GM21723 (cell line): ENCODE results near the gene UBE2E1.
"Not testable (repeated sequence)": the region's sequence is repeated elsewhere in the genome, so short reads cannot be mapped to it uniquely, and the experiment has no call there.

ENCODE experiments used
- ATAC-seq: cut with Tn5 transposase; IDR thresholded peaks from one replicate; pipeline ENCODE4 v1.9.1; 2021; ENCODE audit warnings: mild to moderate bottlenecking, moderate library complexity; ENCODE audit not compliant: unreplicated experiment

The UBE2E1 gene

GRCh38 chr3:23843869-23844268, 38.1 kb downstream of the UBE2E1 start:
- ATAC-seq, result no peak

- no peak for ATAC-seq
Observed at GRCh38 chr3:23845326-23846216, 39.8 kb downstream of the UBE2E1 start.

DNA sequence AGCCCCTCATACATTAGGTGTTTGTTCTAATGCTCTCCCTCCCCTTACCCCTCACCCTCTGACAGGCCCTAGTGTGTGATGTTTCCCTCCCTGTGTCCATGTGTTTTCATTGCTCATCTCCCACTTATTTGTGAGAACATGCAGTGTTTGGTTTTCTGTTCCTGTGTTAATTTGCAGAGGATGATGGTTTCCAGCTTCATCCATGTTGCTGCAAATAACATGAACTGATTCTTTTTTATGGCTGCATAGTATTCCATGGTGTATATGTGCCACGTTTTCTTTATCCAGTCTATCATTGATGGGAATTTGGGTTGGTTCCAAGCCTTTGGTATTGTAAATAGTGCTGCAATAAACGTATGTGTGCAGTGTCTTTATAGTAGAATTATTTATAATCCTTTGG, 43.7 kb downstream of the UBE2E1 start:
- not testable (repeated sequence) for ATAC-seq

DNA sequence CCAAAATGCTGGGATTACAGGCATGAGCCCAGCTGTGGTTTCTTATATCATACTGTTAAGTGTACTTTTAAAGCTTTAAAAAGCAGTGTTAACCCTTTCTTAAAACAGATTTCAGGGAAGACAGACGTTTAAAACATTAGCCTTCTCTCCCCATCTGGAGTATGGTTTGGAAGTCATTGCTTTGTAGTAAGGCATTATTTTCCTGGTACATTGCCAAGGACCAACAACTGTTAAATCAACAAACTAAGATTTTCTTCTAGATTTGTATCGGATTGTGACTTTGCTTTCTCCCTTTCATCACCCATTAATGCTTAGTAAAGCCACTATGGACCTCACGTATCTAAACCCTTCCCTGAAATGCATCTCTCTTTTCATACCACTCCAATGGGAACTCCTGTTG, 50.5 kb downstream of the UBE2E1 start:
- no peak for ATAC-seq

GRCh38 chr3:23859012-23859743, 53.4 kb downstream of the UBE2E1 start:
- no peak for ATAC-seq

DNA sequence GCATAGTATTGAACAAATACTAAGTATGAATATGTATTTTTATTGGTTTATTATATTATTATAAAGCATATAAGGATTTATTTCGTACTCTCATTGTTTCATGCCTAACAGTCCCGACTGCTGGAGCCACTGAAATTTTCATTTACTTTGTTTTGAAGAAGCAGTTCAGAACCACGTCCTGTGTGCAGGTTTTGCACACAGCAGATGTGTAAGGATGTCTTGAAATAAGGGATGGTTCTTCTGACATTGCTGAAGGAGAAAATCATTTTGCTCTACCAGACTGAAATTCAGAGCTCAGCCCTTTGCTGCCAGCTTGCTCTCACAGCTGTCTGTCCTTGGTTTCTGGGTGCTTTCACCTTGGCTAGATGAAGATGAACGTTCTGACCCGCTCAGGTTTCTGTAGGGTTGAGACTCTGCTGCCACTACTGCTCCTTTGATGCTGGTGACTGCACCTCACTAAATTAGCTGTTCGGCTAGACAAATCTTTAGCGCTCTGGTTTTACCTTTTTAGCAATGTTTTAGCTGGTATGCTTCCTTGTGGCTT, 54.2 kb downstream of the UBE2E1 start:
- ATAC-seq, result no peak

DNA sequence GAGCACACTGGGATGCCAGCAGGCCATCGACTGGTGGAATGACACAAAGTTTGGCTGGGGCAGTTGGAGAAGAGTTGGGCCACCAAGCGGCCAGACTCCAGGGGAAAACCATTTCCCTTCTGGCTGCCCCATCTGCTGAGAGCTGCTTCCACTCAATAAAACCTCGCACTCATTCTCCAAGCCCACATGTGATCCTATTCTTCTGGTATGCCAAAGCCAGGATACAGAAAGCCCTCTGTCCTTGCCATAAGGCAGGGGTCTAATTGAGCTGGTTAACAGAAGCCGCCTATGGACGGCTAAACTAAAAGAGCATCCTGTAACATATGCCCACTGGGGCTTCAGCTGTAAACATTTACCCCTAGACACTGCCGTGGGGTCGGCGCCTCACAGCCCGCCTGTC, 55.9 kb downstream of the UBE2E1 start:
- ATAC-seq, result no peak

DNA sequence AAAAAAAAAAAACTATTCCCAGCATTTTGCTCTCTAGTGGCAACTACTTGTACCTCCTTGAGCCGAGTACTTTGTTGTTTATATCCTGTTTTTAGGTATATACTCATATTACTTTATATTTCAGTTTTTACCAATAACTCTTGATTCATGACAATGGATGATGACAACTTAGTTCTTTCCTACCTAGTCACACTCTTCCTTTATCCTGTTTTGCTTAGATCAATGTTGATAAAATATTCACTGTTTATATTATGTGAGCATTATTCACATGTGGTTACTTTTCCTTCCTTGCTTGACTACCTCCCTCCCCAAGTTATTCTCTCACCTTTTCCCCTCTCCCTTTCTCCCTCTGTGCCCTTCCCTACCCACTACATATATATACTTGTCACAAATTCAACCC, 57.3 kb downstream of the UBE2E1 start:
- ATAC-seq, result no peak

DNA sequence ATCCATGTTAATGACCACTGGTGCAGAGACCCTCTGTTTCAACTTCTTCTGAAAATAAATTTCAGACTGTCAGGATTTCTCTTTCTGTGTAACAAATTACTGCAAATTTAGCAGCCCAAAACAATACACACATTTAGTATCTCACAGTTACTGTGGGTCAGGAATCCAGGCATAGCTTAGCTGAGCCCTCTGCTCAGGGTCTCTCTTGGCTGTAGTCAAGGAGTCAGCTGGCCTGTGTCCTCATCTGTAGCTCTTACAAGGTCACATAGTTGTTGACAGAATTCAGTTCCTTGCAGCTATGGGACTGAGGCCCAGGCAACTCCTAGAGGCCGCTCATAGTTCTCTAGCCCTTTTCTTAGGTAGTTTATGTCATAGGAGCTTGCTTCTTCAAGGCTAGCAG, 59.2 kb downstream of the UBE2E1 start:
- ATAC-seq, result no peak

- ATAC-seq, result peak; percentile 84
Observed at GRCh38 chr3:23865595-23866396, 60.0 kb downstream of the UBE2E1 start.

GRCh38 chr3:23867400-23867799, 61.6 kb downstream of the UBE2E1 start:
- no peak for ATAC-seq

DNA sequence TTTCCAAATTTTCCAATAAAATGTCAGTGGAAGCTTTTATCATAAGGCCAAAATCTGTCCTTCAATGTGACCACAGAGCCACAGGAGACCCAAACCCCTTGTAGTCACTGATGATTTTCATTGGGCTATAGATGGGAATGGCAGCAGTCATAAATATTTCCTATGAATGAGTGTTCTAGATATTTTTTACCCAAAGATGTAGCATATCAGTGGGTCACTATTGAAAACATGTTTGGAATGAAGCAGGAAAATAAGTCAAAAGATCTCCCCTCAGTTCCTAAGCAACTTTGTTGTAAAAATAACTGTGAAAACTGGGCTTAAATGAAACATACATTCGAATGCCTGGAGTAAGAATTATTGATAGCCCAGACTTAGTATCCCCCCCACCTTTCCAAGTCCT, 62.1 kb downstream of the UBE2E1 start:
- no peak for ATAC-seq

DNA sequence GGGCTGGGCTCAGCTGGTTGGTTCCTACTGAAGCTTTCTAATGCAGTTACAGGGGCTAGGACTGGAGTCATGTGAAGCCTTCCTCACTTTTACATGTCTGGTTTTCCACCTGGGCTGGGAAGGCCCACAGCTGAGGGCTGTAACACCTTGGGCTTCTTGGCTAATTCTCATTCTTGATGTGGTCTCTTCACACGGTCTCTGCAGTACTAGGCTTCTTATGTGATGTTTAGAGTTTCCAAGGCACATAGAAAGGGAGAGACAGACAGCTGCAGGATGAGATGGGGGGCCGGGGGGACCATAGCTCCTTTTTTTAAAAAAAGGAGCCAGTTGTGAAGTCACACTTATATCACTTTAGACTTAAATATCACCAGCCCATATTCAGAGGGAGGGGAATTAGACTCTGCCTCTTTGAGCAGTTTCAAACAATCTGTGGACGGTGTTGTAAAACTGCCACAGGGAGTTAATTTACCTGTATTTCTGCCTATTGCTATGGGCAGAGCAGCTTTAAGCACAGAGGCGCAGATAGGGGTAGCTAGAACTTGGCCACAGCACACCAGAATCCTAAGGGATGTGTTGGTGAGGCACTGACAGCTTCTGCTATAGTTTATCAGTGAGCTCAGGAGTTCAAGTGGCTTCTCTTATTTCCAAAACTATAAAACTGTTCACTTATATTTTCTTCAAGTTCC, 64.4 kb downstream of the UBE2E1 start:
- ATAC-seq, result no peak

- ATAC-seq, result not testable (repeated sequence)
Observed at GRCh38 chr3:23870663-23871043, 64.9 kb downstream of the UBE2E1 start.

GRCh38 chr3:23871361-23871760, 65.6 kb downstream of the UBE2E1 start:
- ATAC-seq, result not testable (repeated sequence)

GRCh38 chr3:23872330-23872729, 66.6 kb downstream of the UBE2E1 start:
- no peak for ATAC-seq

GRCh38 chr3:23873941-23874340, 68.2 kb downstream of the UBE2E1 start:
- no peak for ATAC-seq

- no peak for ATAC-seq
Observed at GRCh38 chr3:23874359-23875112, 68.8 kb downstream of the UBE2E1 start.

- ATAC-seq, result no peak
Observed at GRCh38 chr3:23875113-23875725, 69.5 kb downstream of the UBE2E1 start.
